B cell (primary cell): ENCODE measurements around the gene COBLL1. TPM values are rescaled to one million over a fixed set of nuclear protein-coding genes. Genes with fewer than 3 reads are reported as not detected.

Experiments used
- ATAC-seq: fragments of 200-7000 bp; cut with Tn5 transposase; one replicate; pipeline ENCODE4 v1.10.0; 2021; ENCODE audit warnings: low read depth, mild to moderate bottlenecking, moderate number of reproducible peaks, moderate library complexity
- CTCF ChIA-PET: fragments of 350-600 bp; sonication (Branson Sonifier 250); formaldehyde crosslinking; loops from one replicate; lab custom pipeline; 2021; ENCODE audit warnings: antibody characterized with exemption, inconsistent platforms; lab: Charles Lee
- POLR2A ChIA-PET: fragments of 350-600 bp; sonication (Branson Sonifier 250); formaldehyde crosslinking; loops from one replicate; lab custom pipeline; 2021; ENCODE audit warnings: antibody characterized with exemption; lab: Charles Lee
- DNase-seq: peaks from one replicate; pipeline ENCODE4 v3.0.0; 2013
- H2AFZ ChIP-seq: 2 replicates; pipeline ENCODE4 v1.6.1; 2012; ENCODE audit warnings: mild to moderate bottlenecking, low read depth, low read length; ENCODE audit not compliant: insufficient read depth, poor library complexity, severe bottlenecking
- H3K27ac ChIP-seq, 2 donors: 1 replicate in 1 of 2; 2 replicates in 1 of 2; pipeline ENCODE4 v1.5.1; 2012 to 2013; ENCODE audit warnings: low read length in 2 of 2, mild to moderate bottlenecking in 2 of 2, moderate library complexity in 1 of 2
- H3K27me3 ChIP-seq, 4 experiments: fragments of 200-600 bp in 1 of 4; sonication (generic) in 1 of 4; replicated peaks in 1 of 4; 1 replicate in 2 of 4; 2 replicates in 2 of 4; pipeline versions ENCODE4 v1.6.1 to v1.7.0; 2013 to 2016; ENCODE audit warnings: low read length in 3 of 4, mild to moderate bottlenecking in 2 of 4, mixed read lengths in 1 of 4, moderate library complexity in 1 of 4; ENCODE audit not compliant: insufficient read depth in 4 of 4, control insufficient read depth in 3 of 4; ENCODE audit errors: control extremely low read depth in 1 of 4
- H3K36me3 ChIP-seq, 2 experiments: replicated peaks in 1 of 2; 1 replicate in 1 of 2; 2 replicates in 1 of 2; pipeline versions ENCODE4 v1.6.1 to v1.7.1; 2013; ENCODE audit warnings: low read length in 1 of 2; ENCODE audit not compliant: insufficient read depth in 2 of 2, control insufficient read depth in 1 of 2; ENCODE audit errors: control extremely low read depth in 1 of 2, extremely low read depth in 1 of 2
- H3K4me1 ChIP-seq, 2 donors: fragments of 200-600 bp in 1 of 2; sonication (generic) in 1 of 2; 1 replicate in 1 of 2; 2 replicates in 1 of 2; pipeline versions ENCODE4 v1.5.1 to v1.6.1; 2013 to 2017; ENCODE audit warnings: low read length in 2 of 2; ENCODE audit not compliant: control insufficient read depth in 2 of 2, insufficient read depth in 2 of 2
- H3K4me2 ChIP-seq: replicated peaks from 2 replicates; pipeline ENCODE3; 2012; ENCODE audit warnings: mild to moderate bottlenecking, low read depth, low read length; ENCODE audit not compliant: poor library complexity, severe bottlenecking
- H3K4me3 ChIP-seq, 5 experiments: fragments of 200-600 bp in 1 of 5; sonication (generic) in 1 of 5; 1 replicate in 3 of 5; 2 replicates in 2 of 5; pipeline versions ENCODE4 v1.5.1 to v1.7.0; 2011 to 2016; ENCODE audit warnings: low read length in 4 of 5, mild to moderate bottlenecking in 4 of 5, low read depth in 2 of 5, control low read depth in 1 of 5, moderate library complexity in 1 of 5; ENCODE audit not compliant: insufficient read depth in 1 of 5; ENCODE audit errors: control extremely low read depth in 1 of 5, extremely low read depth in 1 of 5
- H3K79me2 ChIP-seq: fragments of 200-600 bp; sonication (generic); one replicate; pipeline ENCODE4 v1.6.0; 2016; ENCODE audit warnings: low read length; ENCODE audit not compliant: control insufficient read depth, insufficient read depth
- H3K9ac ChIP-seq: fragments of 200-600 bp; sonication (generic); 2 replicates; pipeline ENCODE4 v1.6.1; 2017; ENCODE audit warnings: mild to moderate bottlenecking, low read length, moderate library complexity
- H3K9me3 ChIP-seq, 3 donors: one replicate each; pipeline versions ENCODE4 v1.6.1 to v1.7.1; 2013; ENCODE audit warnings: low read length in 2 of 3; ENCODE audit not compliant: control insufficient read depth in 2 of 3, insufficient read depth in 1 of 3; ENCODE audit errors: control extremely low read depth in 1 of 3
- H4K20me1 ChIP-seq: 2 replicates; pipeline ENCODE4 v1.6.0; 2012; ENCODE audit warnings: mild to moderate bottlenecking, low read length; ENCODE audit not compliant: insufficient read depth, control insufficient read depth, poor library complexity, severe bottlenecking
- H3K27ac Mint-ChIP-seq: one replicate; pipeline ENCODE4 v1.8.0; 2021; ENCODE audit warnings: mixed read lengths
- H3K27me3 Mint-ChIP-seq: one replicate; pipeline ENCODE4 v1.8.0; 2021; ENCODE audit warnings: mixed read lengths
- H3K4me1 Mint-ChIP-seq: one replicate; pipeline ENCODE4 v1.8.0; 2021; ENCODE audit warnings: mixed read lengths
- H3K4me3 Mint-ChIP-seq: one replicate; pipeline ENCODE4 v1.8.0; 2021; ENCODE audit warnings: mixed read lengths
- H3K9me3 Mint-ChIP-seq: one replicate; pipeline ENCODE4 v1.8.0; 2022; ENCODE audit warnings: mixed read lengths; ENCODE audit not compliant: insufficient read depth
- CTCF ChIP-seq: fragments of 200-600 bp; IDR thresholded peaks from one replicate; pipeline ENCODE4 v1.8.0; 2022; ENCODE audit warnings: antibody characterized with exemption, mild to moderate bottlenecking
- EZH2 ChIP-seq: IDR thresholded peaks from 2 replicates; pipeline ENCODE4 v1.6.1; 2012; ENCODE audit warnings: borderline replicate concordance, low read depth, mild to moderate bottlenecking, moderate library complexity, low read length; ENCODE audit not compliant: insufficient read depth, poor library complexity, severe bottlenecking
- WGBS: methylation state at CpG from one replicate; pipeline ENCODE4 v1.1.5; 2013; ENCODE audit warnings: missing lambda C conversion rate; ENCODE audit not compliant: insufficient coverage; 5-methylcytosine and 5-hydroxymethylcytosine counted together
- intact Hi-C: fragments of 100-400 bp; cut with micrococcal nuclease; formaldehyde crosslinking; loops from one replicate; pipeline ENCODE4 v1.10.0; 2022
- polyA plus RNA-seq: library from polyadenylated mRNA; depleted of rRNA; stranded (reverse); fragments of >200 nt; gene quantifications from 2 replicates; pipeline ENCODE4 v1.2.3, GENCODE V29; 2012
- total RNA-seq, 2 donors: library from RNA; stranded (reverse); fragments of 120-200 nt in 1 of 2; gene quantifications; 1 replicate in 1 of 2; 2 replicates in 1 of 2; pipeline versions ENCODE4 v1.2.3 to v1.2.4, GENCODE V29; 2013 to 2022

COBLL1 gene
- total and polyA plus RNA-seq, 2 donors (not counting 1 experiment from before 2014, with no cell fraction given): 45.1 to 234 TPM

- POLR2A ChIA-PET: no interaction called here
- peak; percentile 32 for DNase-seq
- intact Hi-C loops: loop anchor here (2.0 kb wide), 1 partner anchor 14 kb away; no protein-coding TSS in a partner anchor
- ATAC-seq: no peak
- Mint-ChIP-seq H3K4me3 (no peak overlapping the region), H3K9me3 (no peaks in the 10 kb centered on the region), H3K4me1 (peaks cover 6% of the 10 kb centered on the region), H3K27ac (no peak overlapping the region), H3K27me3 (no peaks in the 10 kb centered on the region)
- WGBS: 100% methylated on average over 1 of the region's 6 CpGs
- peaks cover 6% of the 10 kb centered on the region for H4K20me1 ChIP-seq
- peaks cover 2 to 59% of the 10 kb centered on the region in 2 experiments for H3K36me3 ChIP-seq
- no peak overlapping the region for H3K4me3 ChIP-seq
- no peaks in the 10 kb centered on the region for H3K4me1 ChIP-seq
- no peak overlapping the region for H3K27ac ChIP-seq
- H2AFZ ChIP-seq: no peak overlapping the region
- H3K9ac ChIP-seq: no peak overlapping the region
- no peaks in the 10 kb centered on the region for H3K9me3 ChIP-seq
- H3K4me2 ChIP-seq: no peak overlapping the region
- CTCF ChIA-PET: interaction anchor here (0.7 to 2.1 kb wide), 5 partner anchors 10 to 204 kb away, joined by 3 to 9 read pairs (median 4); no protein-coding TSS in a partner anchor
- no peaks in the 10 kb centered on the region for H3K79me2 ChIP-seq
- TF ChIP-seq EZH2 (no peak), CTCF (peak; percentile 87)
- H3K27me3 ChIP-seq: no peaks in the 10 kb centered on the region
Measured at GRCh38 chr2:164717000-164717803, 124.4 kb downstream of the COBLL1 start.

GRCh38 chr2:164714471-164714870 lies 127.2 kb downstream of the COBLL1 start:
- Mint-ChIP-seq H3K4me1 (no peaks in the 10 kb centered on the region), H3K27ac (no peak overlapping the region), H3K9me3 (no peaks in the 10 kb centered on the region), H3K27me3 (no peaks in the 10 kb centered on the region), H3K4me3 (no peak overlapping the region)
- Histone ChIP-seq H2AFZ (no peak overlapping the region), H4K20me1 (peaks cover 6% of the 10 kb centered on the region), H3K4me2 (no peak overlapping the region), H3K4me3 (no peak overlapping the region), H3K9ac (no peak overlapping the region), H3K36me3 (peaks cover 0 to 35% of the 10 kb centered on the region in 2 experiments), H3K9me3 (no peaks in the 10 kb centered on the region), H3K27me3 (no peaks in the 10 kb centered on the region), H3K27ac (no peak overlapping the region), H3K79me2 (no peaks in the 10 kb centered on the region), H3K4me1 (no peaks in the 10 kb centered on the region)
- WGBS: 100% methylated on average over 1 of the region's 1 CpG
- POLR2A ChIA-PET: no interaction called here
- intact Hi-C loops: no loop called here
- DNase-seq: no peak
- TF ChIP-seq EZH2 (no peak), CTCF (no peak)
- CTCF ChIA-PET: interaction anchor here (0.7 kb wide), 1 partner anchor 10 kb away, joined by 3 read pairs; no protein-coding TSS in a partner anchor
- no peak for ATAC-seq
